Measurements from ENCODE around the gene TSC22D1. TPM values are rescaled to one million over a fixed set of nuclear protein-coding genes. Genes with fewer than 3 reads are reported as not detected.

TSC22D1 gene
- total and polyA plus RNA-seq, 2 of the 4 experiments (the other 2 are of a cell fraction) = 30.8 to 42.2 TPM

DNA sequence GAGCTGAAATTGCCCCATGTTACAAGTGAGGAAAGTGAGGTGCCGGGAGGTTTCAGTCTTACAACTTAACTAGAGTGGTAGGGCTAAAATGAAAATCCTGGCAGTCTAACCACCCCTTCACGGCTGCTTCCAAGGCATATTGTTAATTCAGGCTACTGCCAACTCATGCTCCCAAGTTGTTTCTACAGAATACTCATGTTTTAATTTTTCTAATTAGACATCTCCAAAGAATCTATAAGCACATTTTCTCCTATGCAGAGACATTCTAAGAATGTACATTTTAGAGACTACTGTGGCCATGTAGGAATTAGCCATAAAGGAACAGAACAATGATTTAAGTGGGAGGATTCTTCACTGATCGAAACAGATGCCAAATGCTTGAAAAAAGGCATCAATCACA is 7.0 kb upstream of the TSC22D1 start:
- Histone ChIP-seq H3K27ac (ENCODE audit: insufficient read depth, low read length) (peak overlapping the region; percentile 61; the same call in 1 of the 2 replicates), H4K20me1 (ENCODE audit: insufficient read depth, low read length) (no peaks in the 10 kb centered on the region), H2BK120ac (ENCODE audit: low read depth, low read length) (peak overlapping the region; percentile 79), H2AK9ac (replicated peaks; ENCODE audit: low read depth, low read length, poor library complexity) (no peak overlapping the region), H3K4me3 (ENCODE audit: insufficient read depth, low read depth, low read length) (no peak overlapping the region; the same call in 1 of the 2 replicates), H4K91ac (ENCODE audit: insufficient read depth, low read depth, low read length) (peak overlapping the region; percentile 35; the same call in 1 of the 2 replicates), H2BK15ac (ENCODE audit: low read depth, low read length) (peak overlapping the region; percentile 25; the same call in 1 of the 3 replicates), H3K23ac (ENCODE audit: low read depth, low read length) (peak overlapping the region; percentile 2; the same call in 1 of the 2 replicates), H4K5ac (ENCODE audit: low read depth, low read length) (peak overlapping the region; percentile 65; the same call in 1 of the 2 replicates), H3K56ac (ENCODE audit: extremely low read depth, insufficient read depth, low read length) (no peak overlapping the region), H3K79me1 (ENCODE audit: low read depth in 1 of 2, low read length in 2 of 2) (peaks cover 0 to 7% of the 10 kb centered on the region in 2 experiments; a peak in 1 of 4 replicates), H3K9me3 (ENCODE audit: control insufficient read depth, insufficient read depth, low read length) (no peaks in the 10 kb centered on the region), H3K4me1 (ENCODE audit: control insufficient read depth, insufficient read depth, low read length) (peaks cover 2% of the 10 kb centered on the region; the same call in 1 of the 2 replicates), H3K18ac (ENCODE audit: low read depth, low read length) (peak overlapping the region; percentile 81; the same call in 1 of the 2 replicates), H4K8ac (ENCODE audit: low read depth in 2 of 2, low read length in 2 of 2) (peak overlapping the region in 1 of 2 experiments; percentile 69; a peak in 2 of 4 replicates), H3K4me2 (ENCODE audit: low read depth, low read length) (peak overlapping the region; percentile 67; the same call in 1 of the 2 replicates), H2AFZ (replicated peaks; ENCODE audit: low read length, poor library complexity) (no peak overlapping the region), H3K9me1 (ENCODE audit: insufficient read depth, low read length) (no peaks in the 10 kb centered on the region), H2AK5ac (ENCODE audit: low read depth, low read length) (no peak overlapping the region), H2BK20ac (ENCODE audit: low read depth, low read length) (peak overlapping the region; percentile 75; the same call in 1 of the 2 replicates), H3K14ac (replicated peaks; ENCODE audit: low read depth, low read length) (peak overlapping the region; percentile 79), H3K4ac (ENCODE audit: low read depth, low read length) (peak overlapping the region; percentile 60; the same call in 1 of the 2 replicates), H2BK5ac (ENCODE audit: low read depth, low read length, poor library complexity, severe bottlenecking) (peak overlapping the region; percentile 99), H3K27me3 (ENCODE audit: control insufficient read depth, insufficient read depth, low read length) (no peaks in the 10 kb centered on the region), H3K36me3 (ENCODE audit: control insufficient read depth, insufficient read depth, low read length) (no peaks in the 10 kb centered on the region), H3K9ac (ENCODE audit: low read depth, low read length) (peak overlapping the region; percentile 68; the same call in 1 of the 2 replicates)
- no CpG with 5 or more reads among the region's 3 CpGs for WGBS, 2 experiments (ENCODE audit: extremely low coverage in 2 of 2, insufficient read length in 1 of 2)
- ATAC-seq (ENCODE audit: low read depth) (peak; percentile 71), DNase-seq (peak; percentile 47)
- TF ChIP-seq CEBPB (IDR thresholded peaks at IDR 0.05; ENCODE audit: low read depth, low read length) (no peak), MAFK (IDR thresholded peaks at IDR 0.05; ENCODE audit: low read depth, low read length) (no peak), CHD1 (IDR thresholded peaks at IDR 0.05; ENCODE audit: low read depth, low read length) (no peak)
- no TSS peak for BruUV-seq (replicated peaks)
- ChIA-PET CTCF (no interaction called here), POLR2A (ENCODE audit: unreplicated experiment) (no interaction called here)
- in situ Hi-C loops (cut with MboI; ENCODE audit: low sequenced_read_pairs) (no loop called here), dilution Hi-C loops (cut with HindIII; ENCODE audit: low sequenced_read_pairs, unreplicated experiment) (no loop called here), intact Hi-C loops (cut with micrococcal nuclease) (no loop called here)

All from IMR-90 (cell line).